ENCODE data around the gene FOXD2. TPM values are rescaled to one million over a fixed set of nuclear protein-coding genes. Genes with fewer than 3 reads are reported as not detected.
"Not testable (repeated sequence)": the region's sequence is repeated elsewhere in the genome, so short reads cannot be mapped to it uniquely, and the experiment has no call there.

Gene FOXD2
- polyA plus RNA-seq, 1 donor: 6.1 TPM

DNA sequence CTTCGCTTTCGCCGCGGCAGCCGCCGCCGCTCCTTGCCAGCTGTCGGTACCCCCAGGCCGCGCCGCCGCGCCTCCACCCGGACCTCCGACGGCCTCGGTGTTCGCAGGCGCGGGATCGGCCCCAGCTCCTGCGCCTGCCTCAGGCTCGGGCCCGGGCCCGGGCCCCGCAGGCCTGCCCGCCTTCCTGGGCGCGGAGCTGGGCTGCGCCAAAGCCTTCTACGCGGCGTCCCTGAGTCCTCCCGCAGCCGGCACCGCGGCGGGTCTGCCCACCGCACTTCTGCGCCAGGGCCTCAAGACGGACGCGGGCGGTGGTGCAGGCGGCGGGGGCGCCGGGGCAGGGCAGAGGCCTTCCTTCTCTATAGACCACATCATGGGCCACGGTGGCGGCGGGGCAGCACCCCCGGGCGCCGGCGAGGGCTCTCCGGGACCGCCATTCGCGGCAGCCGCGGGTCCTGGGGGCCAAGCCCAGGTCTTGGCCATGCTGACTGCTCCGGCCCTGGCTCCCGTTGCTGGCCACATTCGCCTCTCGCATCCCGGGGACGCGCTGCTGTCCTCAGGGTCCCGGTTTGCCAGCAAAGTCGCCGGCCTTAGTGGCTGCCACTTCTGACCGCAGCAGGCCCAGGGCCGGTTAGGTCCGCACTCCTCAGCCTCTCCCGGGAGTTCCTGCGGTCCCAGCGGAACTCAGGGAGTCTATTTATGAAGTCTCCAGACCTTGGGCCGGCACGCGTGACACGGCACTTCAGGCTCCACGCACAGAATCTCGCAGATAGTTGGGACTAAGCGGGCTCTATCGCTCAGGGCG, 1.4 kb downstream of the FOXD2 start:
- no peak for DNase-seq

DNA sequence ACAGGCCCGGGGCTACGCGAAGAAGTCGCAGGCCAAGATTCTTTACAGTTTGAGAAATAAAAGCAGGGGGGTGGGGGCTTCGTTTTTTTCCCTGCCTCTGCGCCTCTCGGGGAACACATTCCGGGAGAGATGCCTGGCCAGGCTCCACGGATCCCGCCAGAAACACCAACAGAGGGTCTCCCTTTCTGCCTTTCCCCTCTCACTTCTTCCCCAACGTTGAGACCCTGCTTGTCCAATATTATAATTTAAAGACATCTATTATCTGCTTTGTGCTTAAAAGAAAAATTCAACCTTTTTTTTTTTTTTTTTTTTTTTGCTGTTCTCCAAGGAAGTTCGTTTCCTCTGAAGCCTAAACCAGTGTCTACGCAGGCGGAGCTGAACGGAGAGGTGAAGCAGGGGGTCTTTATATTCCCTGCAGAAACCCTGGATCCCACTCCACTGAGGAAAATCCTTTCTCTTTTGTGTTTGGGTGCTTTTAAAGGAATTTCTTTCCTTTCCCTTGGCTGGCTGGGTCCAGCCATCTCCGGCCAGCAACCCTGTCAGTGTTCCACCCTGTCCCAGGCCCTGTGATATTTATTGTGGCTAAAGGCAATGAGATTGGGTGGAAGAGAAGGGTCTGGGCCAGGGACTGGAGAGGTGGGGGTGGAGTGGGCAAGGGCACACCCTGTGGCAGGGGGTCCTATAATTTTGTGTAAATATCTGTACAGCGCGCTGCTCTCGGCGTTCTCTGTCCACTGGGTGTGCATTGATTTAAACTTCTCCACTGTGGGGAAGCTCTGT, 2.2 kb downstream of the FOXD2 start:
- no peak for DNase-seq

DNA sequence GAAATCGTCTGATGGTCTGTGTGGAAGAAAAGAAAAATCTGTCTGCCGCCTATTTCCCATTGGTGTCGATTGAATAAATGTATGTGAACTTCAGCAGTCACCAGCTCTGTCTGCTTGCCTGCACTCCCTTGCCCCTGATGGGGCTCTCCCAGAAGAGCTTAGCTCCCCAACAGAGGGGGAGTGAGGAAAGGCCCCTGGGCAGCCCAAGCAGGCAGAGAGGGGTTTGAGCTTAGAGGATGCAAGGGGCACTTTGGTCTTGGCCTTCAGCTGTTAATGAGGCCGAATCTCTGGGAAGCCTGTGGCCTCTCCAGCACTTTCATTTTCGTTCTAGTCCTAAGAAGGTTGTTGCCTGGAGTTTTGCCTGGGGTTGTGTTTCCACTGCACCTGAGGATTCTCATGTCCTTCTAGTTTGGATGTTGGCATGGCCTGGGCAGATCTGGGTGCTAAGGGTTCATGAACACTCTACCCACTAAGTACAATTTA, 2.8 kb downstream of the FOXD2 start:
- DNase-seq: no peak

DNA sequence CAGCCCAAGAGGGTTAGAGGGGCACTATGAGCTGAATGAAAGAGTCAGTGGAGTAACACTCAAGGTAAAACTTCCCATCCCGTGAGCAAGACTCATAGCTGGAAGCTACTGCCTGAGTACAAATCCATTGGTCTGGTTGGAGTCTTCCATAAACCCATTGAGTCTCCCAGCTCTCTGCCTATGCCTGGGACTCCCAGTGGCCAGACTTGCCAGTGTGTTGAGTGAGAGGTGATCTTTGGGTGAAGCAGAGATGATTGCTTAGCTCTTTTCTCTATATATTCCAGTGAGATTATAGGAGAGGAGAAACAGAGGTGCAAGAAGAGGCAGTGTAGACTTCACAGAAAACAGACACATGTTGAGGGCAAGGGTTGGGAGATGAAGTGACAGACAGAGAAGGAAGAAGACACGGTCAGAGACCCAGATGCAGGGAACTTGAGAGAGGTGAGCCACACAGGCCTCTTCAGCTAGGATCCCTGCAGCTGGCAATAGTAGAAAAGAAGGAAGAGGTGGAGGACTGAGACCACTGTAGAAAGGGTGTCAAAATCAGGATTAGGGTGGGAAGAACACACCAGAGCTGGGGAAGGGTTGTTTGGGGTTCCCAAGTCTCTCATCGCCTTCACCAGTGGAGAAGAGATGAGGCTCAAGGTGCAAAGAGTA, 3.7 kb downstream of the FOXD2 start:
- DNase-seq: no peak

DNA sequence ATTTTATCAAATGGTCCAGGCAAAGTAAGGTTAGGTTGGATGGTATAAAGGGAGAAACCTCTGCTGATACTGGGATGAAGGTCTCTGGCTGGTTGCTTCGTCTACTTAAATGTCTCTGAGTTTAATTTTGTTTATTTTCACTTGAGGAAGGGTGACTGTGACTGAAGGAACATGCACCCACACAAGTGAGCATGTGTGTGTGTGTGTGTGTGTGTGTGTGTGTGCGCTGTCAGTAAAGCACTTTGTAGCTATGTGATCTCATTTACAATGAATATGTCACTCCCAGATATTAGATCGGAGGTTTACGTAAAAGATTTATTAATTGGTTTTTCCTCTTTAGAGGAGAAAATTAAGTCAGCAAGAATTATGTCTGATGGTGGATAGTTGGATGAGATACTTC, 4.4 kb downstream of the FOXD2 start:
- DNase-seq: no peak

DNA sequence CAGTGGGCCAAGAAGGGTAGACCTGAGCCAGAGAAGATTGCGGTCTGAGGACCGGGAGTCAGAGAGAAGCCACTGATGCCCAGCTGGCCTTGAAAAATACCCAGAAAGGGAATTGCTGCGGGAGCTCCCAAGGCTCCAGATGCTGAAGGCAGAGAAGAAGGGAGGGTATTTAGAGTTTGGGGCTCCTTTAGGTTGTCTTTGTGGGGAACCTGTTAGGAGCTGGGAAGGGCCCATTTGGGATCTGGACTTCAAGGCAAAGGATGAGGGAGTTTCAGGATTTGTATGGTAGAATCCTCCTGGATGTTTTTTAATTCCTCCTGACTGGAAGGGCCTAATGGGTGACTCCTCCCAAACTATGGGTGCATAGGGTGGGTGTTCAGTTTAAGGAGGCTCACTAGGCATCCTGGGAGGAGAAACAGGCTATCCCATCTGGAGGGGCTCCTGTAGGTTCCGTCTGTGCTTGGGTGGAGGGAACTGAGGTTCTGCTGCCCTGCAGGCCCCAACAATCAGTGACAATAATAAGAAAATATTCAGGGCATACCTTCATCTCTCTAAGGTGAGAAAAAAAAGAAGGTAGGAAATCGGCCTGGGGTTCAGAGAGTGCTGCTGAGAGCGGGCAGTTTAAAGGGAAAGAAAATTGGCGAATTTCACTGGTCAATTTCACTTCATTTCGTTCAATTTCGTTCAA, 5.1 kb downstream of the FOXD2 start:
- no peak for DNase-seq

DNA sequence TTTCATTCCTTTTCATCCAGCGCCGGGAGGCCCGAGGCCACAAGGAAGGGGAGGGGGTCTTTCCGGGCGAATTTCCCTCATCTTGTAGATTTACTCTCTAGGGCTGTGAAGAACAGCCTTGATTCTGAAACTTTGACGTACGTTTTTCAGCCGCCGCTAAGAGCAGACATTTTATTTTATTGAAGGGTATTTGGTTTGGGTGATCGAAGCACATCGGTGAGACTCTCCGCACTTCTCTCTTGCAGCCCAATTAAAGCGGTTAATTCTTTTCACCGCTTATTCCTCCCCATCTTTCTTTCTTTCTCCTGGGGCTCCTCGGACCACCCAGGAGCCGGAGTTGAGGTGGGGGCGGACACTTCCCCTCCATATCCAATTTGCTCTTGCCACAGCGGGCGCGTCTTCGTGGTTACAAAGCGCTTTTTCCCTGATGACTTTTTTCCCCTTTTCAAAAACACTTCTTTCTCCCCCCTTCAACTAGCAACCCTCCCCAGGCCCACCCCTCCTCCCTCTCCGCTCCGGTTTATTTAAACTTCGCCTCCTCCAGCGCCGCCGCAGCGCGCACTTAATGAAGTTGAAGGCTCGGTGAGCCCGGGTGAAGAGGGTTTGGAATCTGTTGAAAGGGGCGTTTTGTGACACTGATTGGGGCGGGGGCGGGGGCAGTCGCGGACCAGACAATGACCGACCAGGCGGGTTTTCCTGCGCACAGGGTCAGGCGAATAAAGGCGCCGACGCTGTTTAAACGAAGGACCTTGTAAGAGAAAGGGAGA, 5.9 kb downstream of the FOXD2 start:
- DNase-seq: no peak

DNA sequence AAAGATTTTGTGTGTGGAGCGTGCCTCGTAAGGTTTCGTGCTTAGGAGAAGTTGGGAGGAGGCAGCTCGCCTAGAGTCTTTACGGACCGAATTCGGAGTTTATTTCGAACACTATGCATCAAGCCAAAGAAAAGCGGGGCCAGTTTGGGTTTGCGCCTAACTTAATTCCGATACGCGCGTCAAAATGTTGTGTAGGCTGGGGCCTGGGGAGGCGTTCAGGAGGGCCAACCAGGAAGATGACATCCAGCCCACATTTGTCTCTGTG, 6.4 kb downstream of the FOXD2 start:
- no peak for DNase-seq

DNA sequence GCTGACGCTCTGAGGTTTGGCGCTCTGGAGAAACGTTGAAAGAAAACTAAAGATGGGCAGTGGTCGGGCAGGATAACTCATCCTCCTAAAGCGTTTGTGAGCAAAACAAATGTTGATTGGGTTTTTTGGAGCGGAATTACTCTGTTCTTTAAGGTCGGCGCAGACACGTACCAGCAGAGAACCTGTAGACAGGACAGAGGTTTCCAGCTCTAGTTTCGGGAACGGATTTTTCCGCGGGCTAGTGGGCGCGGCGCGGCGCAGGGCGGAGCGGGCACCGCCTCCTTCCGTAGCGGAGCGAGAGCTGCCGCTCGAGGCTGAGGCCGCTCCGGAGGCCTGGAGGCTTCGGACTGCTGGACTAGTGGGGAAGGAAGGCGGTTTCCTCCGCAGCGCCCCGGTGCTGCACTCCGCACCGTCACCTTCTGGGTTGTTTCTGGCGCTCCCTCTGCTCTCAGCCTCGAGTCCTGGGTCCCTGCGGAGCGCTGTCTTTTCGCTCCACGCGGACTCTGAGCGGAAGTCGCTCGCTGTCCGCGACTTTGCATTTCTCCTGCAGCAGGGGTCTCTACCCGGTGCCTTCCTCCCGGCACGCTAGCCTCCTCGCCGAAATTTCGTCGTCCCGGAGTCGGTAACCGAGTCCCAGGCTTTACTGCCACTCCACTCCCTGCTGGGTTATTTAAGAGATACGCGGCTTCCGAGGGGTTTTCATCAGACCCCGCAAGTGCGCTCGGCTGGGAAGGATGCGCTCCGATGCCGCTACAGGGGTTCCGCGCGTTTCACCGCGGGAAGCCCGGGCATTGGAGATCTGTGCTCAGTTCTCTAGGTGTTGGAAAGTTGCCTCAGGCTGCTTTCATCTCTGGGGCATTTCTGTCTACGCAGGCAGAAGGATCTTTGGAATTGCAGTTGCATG, 7.0 kb downstream of the FOXD2 start:
- DNase-seq: no peak

DNA sequence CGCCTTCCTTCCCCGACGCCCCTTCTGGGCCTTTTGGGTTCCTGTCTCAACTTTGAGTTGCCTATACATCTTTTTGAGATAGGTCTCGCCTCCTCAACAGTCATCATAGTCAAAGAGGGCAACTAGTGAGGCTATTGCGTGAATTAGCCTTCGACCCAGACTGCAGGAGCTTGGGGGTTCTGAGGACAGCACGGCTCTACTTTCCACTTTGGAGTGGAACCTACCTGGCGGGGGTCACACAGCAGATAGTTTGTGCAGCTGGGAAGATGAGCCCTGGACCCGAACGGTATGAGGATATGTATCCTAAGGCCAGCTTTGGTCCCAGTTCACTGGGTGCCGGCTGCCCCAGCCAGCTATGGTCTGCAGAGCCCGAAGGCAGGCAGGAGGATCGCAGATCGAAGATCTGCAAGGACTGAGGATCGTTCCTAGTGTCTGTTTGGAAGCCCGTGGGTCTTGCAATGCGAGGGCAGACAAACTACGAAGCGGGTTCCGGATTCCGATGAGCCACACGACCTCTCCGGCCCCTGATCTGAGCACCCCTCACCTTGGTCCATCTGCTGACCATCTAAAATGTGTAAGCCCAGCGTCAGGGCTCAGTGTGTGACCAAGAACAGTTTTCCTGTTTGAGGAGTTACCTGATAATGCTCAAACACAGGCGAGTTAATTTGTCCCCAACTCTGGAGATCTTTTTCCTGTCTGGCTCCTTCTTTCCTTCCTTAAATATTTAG, 8.1 kb downstream of the FOXD2 start:
- DNase-seq: no peak

DNA sequence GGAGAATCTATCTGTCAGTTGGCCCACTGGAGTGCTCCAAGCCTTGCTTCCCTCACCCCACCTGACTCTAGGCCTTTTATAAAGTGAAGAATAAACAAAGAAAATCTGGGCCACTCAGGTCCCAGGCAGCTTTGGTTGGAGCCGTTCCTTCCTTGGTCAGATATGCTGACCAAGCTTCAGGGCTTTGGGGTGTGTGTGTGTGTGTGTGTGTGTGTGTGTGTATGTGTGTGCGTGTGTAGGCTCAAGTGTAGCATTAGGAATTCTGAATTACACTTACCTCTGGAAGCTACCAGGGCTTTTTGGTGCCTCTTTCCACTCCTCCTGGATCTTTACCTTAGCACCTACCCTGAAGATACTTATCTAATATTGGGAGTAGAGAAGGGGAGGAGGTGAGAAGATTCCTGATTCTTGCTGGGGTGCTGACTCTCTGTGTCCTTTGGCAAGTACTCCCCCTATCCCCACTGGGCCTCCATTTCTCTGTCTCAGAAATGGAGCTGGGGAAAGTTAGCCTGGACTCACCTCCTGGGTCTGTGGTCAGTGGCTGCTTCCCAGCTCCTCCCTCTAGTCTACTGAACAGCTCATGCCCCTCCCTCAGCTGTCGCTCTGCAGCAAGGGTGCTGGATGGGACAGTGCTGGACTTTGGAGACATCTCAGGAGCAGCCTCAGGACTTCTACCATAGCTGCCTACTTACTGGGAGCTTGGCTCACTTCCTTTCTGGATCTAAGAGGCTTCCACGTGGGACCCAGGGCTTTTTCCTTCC, 10.8 kb downstream of the FOXD2 start:
- DNase-seq: no peak

DNA sequence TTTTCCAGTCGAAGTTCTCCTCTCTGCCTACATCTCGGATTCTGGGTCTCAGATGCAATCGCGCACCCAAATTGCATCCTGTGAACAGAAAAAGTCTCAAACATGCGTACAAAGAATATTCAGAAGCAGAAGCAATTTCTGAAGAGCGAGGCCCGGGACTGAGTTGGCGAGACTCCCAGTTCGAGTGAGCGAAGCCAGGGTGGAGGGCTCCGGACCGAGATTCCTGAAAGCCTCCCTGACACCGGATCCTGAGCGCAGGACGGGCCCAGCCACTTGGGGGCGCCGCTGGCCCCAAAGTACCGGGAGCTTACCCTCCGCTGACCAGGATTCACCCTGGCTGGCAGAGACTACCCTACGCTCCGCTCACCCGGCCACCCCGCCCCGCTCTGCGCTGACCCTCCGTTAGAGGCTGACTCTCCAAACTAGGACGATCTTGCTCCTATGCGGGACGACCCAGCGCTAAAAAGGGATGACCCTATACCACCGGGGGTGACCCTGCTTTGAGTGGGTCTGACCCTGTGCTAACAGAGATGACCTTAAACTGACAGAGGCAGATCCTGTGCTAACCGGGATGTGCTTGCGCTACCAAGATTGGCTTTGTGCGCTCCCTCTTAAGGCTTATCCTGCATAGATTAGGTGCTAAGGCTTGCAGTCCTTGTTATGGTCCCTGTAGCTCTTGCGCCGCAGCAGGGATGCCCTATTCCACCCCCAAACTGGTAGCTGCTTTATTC, 12.1 kb downstream of the FOXD2 start:
- DNase-seq: no peak

DNA sequence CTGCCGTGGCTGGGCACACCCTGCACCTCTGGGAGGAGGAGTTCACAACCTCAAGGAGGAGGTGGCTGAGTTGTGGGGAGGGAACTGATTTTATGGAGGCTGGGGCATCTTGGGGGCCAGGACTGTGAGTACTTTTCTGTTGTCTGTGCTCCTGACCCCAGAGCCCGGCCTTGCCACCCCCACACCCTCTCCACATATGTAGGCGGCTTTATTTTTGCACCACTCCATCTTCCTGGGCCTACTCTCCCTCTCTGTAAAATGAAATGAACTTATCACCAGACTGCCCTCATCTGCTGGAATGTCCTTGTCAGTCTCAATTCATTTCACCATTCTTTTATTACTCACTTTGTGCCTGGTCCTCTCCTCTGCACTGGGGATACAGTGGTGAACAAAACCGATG, 12.8 kb downstream of the FOXD2 start:
- no peak for DNase-seq

DNA sequence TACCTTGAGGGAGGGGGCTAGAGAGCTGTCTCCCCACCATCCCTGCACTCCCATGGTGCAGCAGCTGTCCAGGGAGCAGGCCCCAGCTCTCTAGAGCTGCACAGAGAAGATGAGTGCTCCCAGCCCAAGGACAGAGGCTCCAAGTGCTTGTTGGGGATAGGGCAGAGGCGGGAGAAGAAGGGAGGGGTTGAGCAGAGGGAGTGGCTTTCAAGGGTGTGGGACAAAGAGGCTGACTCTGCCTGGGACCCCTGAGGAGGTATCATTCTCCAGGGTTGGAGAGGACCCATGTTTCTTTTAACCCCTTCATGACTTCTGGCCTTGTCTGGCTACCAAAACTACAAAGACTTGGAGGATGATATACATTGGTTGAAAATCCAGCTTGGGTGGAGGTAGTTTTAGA, 14.6 kb downstream of the FOXD2 start:
- DNase-seq: no peak

DNA sequence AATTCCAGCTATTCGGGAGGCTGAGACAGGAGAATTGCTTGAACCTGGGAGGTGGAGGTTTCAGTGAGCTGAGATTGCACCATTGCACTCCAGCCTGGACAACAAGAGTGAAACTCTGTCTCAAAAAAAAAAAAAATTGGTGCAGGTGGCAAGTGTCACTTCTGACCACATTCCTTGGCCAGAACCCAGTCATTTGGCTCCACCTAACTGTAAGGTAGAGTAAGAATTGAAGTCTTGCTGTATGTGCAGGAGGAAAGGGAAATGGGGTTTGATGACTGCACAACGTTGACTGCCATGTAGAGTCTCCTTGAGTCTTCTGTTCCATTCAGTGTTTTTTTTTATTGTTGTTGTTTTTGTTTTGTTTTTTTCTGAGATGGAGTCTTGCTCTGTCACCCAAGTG, 16.1 kb downstream of the FOXD2 start:
- DNase-seq: not testable (repeated sequence)

DNA sequence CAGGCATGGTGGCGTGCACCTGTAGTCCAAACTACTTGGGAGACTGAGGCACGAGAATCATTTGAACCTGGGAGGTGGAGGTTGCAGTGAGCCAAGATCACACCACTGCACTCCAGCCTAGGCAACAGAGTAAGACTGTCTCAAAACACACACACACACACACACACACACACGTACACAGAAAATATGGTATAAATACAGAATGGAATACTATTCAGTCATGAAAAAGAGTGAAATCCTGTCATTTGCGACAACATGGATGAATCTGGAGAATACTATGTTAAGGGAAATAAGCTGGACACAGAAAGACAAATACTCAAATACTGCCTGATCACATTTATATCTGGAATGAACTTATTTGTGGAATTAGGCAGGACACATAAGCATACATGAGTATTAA, 18.4 kb downstream of the FOXD2 start:
- no peak for DNase-seq

DNA sequence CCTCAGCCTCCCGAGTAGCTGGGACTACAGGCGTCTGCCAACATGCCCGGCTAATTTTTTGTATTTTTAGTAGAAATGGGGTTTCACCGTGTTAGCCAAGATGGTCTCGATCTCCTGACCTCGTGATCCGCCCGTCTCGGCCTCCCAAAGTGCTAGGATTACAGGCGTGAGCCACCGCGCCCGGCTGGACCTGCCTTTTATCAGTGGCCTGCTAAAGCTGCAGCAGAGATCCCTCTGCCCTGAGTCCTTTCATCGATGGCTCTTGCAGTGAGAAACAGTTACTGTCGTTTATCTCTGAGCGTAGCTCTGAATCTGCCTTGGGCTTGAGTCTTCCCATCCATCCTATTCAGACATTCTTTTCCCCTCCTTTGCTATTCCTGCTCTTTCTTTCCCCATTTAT, 19.7 kb downstream of the FOXD2 start:
- not testable (repeated sequence) for DNase-seq

DNA sequence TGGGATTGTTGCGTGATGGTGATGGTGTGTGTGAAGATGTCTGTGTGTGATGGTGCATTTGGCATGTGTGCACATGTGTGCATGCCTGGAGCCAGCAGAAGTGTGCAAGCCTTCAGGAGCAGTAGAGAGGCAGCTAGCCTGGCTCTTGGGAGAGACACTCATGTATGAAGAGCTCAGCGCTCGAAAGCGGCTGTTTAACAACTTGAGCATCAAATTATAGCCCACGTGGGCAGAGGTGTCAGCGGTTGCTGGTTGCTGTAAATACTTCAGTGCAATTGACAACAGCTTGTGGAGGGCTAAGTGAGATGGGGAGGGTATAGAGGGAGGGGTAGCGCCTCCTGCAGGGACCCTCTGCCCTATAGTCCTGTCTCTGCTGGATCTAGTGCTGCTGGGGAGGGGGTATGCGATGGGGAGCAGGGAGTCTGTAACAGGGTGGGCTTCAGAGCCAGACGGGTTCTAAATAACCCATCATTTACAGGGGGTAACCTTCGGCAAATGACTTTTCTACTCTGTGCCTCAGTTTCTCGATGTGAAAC, 21.5 kb downstream of the FOXD2 start:
- DNase-seq: no peak
